Activated CD4-positive, alpha-beta T cell treated with anti-CD3 and anti-CD28 coated beads for 36 hours (primary cell): Measurements from ENCODE around the gene PTPRO. TPM values are rescaled to one million over a fixed set of nuclear protein-coding genes. Genes with fewer than 3 reads are reported as not detected.

Experiments used
- ATAC-seq: fragments of 200-7000 bp; cut with Tn5 transposase; one replicate; pipeline ENCODE4 v1.10.0; 2021; ENCODE audit warnings: mild to moderate bottlenecking, moderate library complexity
- CTCF ChIA-PET: fragments of 350-600 bp; sonication (Branson Sonifier 250); formaldehyde crosslinking; loops from one replicate; lab custom pipeline; 2021; ENCODE audit warnings: antibody characterized with exemption; lab: Charles Lee
- POLR2A ChIA-PET: fragments of 350-600 bp; sonication (Branson Sonifier 250); formaldehyde crosslinking; loops from one replicate; lab custom pipeline; 2021; ENCODE audit warnings: antibody characterized with exemption, inconsistent platforms; lab: Charles Lee
- DNase-seq: peaks from one replicate; pipeline ENCODE4 v3.0.0-alpha.2; 2020
- H3K27ac Mint-ChIP-seq: one replicate; pipeline ENCODE4 v1.8.0; 2021; ENCODE audit warnings: mixed read lengths
- H3K27me3 Mint-ChIP-seq: one replicate; pipeline ENCODE4 v1.8.0; 2021; ENCODE audit warnings: mixed read lengths
- H3K36me3 Mint-ChIP-seq: one replicate; pipeline ENCODE4 v1.8.0; 2021; ENCODE audit warnings: low read depth, mixed read lengths
- H3K4me1 Mint-ChIP-seq: one replicate; pipeline ENCODE4 v1.8.0; 2021; ENCODE audit warnings: mixed read lengths
- H3K4me3 Mint-ChIP-seq: one replicate; pipeline ENCODE4 v1.8.0; 2021; ENCODE audit warnings: mild to moderate bottlenecking, moderate library complexity, mixed read lengths
- H3K9me3 Mint-ChIP-seq: one replicate; pipeline ENCODE4 v1.8.0; 2021; ENCODE audit warnings: low read depth, mixed read lengths
- intact Hi-C, 2 experiments: fragments of 100-400 bp; cut with DNase I in 1 of 2; cut with micrococcal nuclease in 1 of 2; formaldehyde crosslinking; loops; one replicate each; pipeline versions ENCODE4 v1.14.2 to v1.15.1; 2022 to 2024; cut with DNase I, micrococcal nuclease
- total RNA-seq, 2 experiments: library from RNA; stranded (reverse); gene quantifications; one replicate each; pipeline ENCODE4 v1.2.3, GENCODE V29; 2021

PTPRO gene
- total RNA-seq, 2 experiments from 2014 or later: 0.46 to 0.49 TPM

DNA sequence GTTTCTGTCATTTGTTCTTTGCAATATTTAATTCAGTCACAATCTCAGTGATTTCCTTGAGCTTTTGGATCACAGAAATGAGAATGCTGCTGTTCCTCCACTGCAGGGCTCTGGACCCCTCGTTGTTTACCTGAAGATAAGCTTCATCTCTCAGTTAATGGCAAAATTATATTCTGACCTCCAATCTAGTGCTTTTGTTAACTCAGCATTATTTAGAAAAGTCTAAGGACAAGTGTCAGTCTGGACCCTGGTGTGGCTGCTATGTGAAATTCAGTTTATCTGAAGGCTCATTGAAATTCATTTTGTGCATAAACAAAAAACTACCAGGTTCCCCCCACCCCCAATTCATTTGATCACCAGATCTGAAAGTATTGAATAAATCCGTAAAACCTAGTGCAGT lies 84.7 kb downstream of the PTPRO start:
- Mint-ChIP-seq H3K36me3 (no peaks in the 10 kb centered on the region), H3K27me3 (peaks cover 6% of the 10 kb centered on the region), H3K27ac (no peak overlapping the region), H3K4me3 (no peak overlapping the region), H3K9me3 (no peaks in the 10 kb centered on the region), H3K4me1 (peaks cover 4% of the 10 kb centered on the region)
- intact Hi-C loops: no loop called here
- DNase-seq: no peak
- POLR2A ChIA-PET: no interaction called here
- no peak for ATAC-seq
- CTCF ChIA-PET: no interaction called here

DNA sequence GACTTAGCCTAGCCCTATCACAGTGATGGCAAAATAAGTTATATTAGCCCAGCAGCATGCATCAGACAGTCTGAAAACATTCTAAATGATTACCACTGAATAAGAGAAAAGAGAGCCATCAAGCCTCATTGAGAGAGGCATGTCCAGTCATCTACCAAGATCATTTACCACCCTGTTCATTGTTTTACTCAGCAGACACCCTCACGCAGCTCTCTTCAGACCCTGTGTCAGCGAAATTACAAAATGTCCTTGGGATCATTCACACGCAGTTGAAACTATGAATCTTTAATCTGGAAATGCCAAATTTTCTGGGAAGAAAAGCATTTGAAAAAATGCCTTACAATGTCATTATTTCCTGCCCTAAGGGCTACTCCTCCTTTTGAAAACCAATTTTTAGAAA lies 89.5 kb downstream of the PTPRO start:
- intact Hi-C loops: no loop called here
- Mint-ChIP-seq H3K4me1 (no peaks in the 10 kb centered on the region), H3K9me3 (no peaks in the 10 kb centered on the region), H3K27ac (no peak overlapping the region), H3K27me3 (peaks cover 2% of the 10 kb centered on the region), H3K4me3 (no peak overlapping the region), H3K36me3 (no peaks in the 10 kb centered on the region)
- ATAC-seq (no peak), DNase-seq (no peak)
- CTCF ChIA-PET: interaction anchor here (0.7 to 1.0 kb wide), 2 partner anchors 191 to 719 kb away, joined by 3 read pairs; no protein-coding TSS in a partner anchor
- POLR2A ChIA-PET: no interaction called here

DNA sequence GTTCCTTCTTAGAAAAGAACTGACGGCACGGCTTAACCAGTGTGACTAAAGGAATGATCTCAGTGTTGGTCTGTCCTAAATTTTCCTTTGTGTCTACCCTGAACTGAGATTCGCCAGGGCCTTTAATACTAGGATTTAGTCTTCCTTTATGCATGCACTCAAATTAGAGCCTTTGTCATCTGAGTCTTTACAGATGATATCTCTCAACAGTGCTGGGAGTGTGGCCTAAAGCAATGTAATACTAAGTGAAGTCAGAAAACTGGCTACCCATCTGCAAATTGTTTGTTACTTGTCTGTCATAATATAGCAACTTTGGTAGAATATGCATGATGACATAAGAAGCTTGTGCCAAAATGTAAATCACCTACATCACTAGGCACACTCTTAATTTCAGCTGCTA lies 95.4 kb downstream of the PTPRO start:
- no peak overlapping the region for H3K4me3 Mint-ChIP-seq
- POLR2A ChIA-PET: no interaction called here
- intact Hi-C loops: no loop called here
- peaks cover 8% of the 10 kb centered on the region for H3K27me3 Mint-ChIP-seq
- ATAC-seq (no peak), DNase-seq (no peak)
- no peaks in the 10 kb centered on the region for H3K9me3 Mint-ChIP-seq
- H3K27ac Mint-ChIP-seq: no peak overlapping the region
- H3K4me1 Mint-ChIP-seq: no peaks in the 10 kb centered on the region
- CTCF ChIA-PET: interaction anchor here (1.0 kb wide), 1 partner anchor 84 kb away, joined by 3 read pairs; no protein-coding TSS in a partner anchor
- no peaks in the 10 kb centered on the region for H3K36me3 Mint-ChIP-seq

DNA sequence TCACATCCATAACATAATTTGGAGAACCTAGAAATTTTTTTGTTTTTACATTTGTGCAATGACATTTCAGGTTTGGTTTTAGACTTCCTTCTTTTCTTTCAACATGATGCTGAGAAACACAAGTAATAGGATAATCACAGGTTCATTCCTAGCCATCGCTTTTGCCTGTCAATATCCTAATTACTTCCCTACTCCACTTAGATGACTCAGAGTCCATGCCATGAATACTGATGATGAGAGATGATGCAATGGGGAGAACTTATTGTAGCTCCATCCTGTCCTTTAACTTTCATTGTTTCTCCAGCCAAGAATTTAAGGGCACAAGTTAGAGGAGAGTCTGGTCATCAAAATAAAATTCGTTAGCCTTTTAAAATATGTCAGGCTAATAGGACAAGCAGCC lies 101.3 kb downstream of the PTPRO start:
- intact Hi-C loops: no loop called here
- H3K27ac Mint-ChIP-seq: no peak overlapping the region
- DNase-seq: no peak
- H3K4me3 Mint-ChIP-seq: no peak overlapping the region
- no peaks in the 10 kb centered on the region for H3K36me3 Mint-ChIP-seq
- ATAC-seq: no peak
- ChIA-PET POLR2A (no interaction called here), CTCF (no interaction called here)
- no peaks in the 10 kb centered on the region for H3K9me3 Mint-ChIP-seq
- no peaks in the 10 kb centered on the region for H3K4me1 Mint-ChIP-seq
- H3K27me3 Mint-ChIP-seq: peaks cover 4% of the 10 kb centered on the region

DNA sequence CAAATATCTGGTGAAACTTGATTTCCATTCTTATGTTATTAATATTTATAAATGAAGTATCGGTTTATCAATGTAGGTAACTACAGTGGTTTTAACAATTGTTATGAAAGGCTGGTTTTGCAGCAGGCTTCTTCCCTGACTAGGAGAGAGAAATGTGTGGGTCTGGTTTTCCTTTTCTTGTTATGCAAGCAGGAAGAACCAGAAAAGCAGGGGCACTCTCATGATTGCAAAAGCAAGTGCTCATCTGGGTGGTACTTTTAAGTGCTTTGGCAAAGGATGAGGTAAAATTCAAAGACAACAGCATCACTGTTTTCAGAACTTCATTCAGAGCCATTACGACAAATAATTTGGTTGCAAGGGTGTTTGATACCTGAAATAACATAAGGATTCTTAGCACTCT lies 105.6 kb downstream of the PTPRO start:
- H3K4me1 Mint-ChIP-seq: no peaks in the 10 kb centered on the region
- CTCF ChIA-PET: no interaction called here
- H3K36me3 Mint-ChIP-seq: no peaks in the 10 kb centered on the region
- H3K4me3 Mint-ChIP-seq: no peak overlapping the region
- H3K9me3 Mint-ChIP-seq: no peaks in the 10 kb centered on the region
- H3K27me3 Mint-ChIP-seq: peaks cover 12% of the 10 kb centered on the region
- intact Hi-C loops: no loop called here
- ATAC-seq: no peak
- DNase-seq: no peak
- POLR2A ChIA-PET: no interaction called here
- no peak overlapping the region for H3K27ac Mint-ChIP-seq

DNA sequence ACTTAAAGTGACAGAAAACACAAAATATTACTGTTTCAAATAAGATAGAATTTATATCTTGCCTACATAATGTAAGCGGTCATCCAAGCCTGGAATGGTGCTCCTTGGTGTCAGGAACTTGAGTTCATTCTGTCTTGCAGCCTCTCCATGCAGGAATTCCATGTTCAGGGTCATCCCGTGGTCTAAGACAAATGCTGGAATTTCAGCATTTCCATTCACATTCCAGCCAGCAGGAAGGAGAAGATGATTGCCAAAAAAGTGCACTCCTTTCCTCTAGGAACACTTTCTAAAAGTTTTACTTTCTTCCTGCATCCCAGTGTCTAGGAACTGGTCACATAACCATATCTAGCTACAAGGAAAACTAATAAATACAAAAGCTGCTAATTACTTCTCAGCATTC lies 106.3 kb downstream of the PTPRO start:
- Mint-ChIP-seq H3K4me1 (no peaks in the 10 kb centered on the region), H3K36me3 (no peaks in the 10 kb centered on the region), H3K9me3 (no peaks in the 10 kb centered on the region), H3K4me3 (no peak overlapping the region), H3K27me3 (peaks cover 12% of the 10 kb centered on the region), H3K27ac (no peak overlapping the region)
- ATAC-seq (no peak), DNase-seq (no peak)
- ChIA-PET POLR2A (no interaction called here), CTCF (no interaction called here)
- intact Hi-C loops: no loop called here

DNA sequence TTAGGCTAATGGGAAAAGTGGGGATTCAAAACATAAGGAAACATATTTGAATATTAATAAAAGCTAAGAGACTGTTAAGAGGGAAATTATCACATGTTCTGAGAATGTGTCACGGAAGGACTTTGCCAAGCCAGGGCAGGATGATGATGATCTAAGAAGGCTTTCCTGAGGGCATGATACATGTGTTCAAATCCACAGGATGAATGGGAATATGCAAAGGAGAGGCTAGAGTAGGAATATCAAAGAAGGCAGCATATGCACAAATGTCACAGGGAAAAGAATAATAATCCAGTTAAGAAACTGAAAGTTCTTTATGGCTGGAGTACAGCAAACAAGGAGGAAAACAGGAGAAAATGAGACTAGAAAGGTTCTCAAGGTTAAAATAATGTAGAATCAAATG lies 107.0 kb downstream of the PTPRO start:
- H3K4me3 Mint-ChIP-seq: no peak overlapping the region
- H3K4me1 Mint-ChIP-seq: no peaks in the 10 kb centered on the region
- H3K36me3 Mint-ChIP-seq: no peaks in the 10 kb centered on the region
- H3K9me3 Mint-ChIP-seq: no peaks in the 10 kb centered on the region
- CTCF ChIA-PET: no interaction called here
- DNase-seq: no peak
- no peak overlapping the region for H3K27ac Mint-ChIP-seq
- no peak for ATAC-seq
- H3K27me3 Mint-ChIP-seq: peaks cover 12% of the 10 kb centered on the region
- POLR2A ChIA-PET: no interaction called here
- intact Hi-C loops: no loop called here

DNA sequence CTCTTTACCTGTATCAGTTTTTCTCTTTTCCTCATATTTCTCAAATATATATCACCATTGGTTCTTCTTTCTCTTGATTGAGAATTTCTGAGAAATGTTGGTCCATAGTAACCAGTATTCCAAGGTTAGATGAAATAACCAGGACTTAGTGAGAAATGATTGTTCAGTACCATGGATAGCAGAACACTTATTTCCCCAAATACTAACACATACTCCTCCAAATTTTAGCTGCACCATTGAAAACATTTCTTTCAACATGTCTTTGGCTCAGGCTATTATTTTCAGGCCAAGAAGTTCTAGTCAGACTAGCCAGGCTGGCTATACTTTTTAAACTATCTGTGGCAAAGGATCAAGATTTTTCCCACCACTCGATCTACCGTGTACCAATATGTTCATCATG lies 113.3 kb downstream of the PTPRO start:
- ATAC-seq (no peak), DNase-seq (no peak)
- Mint-ChIP-seq H3K27ac (no peak overlapping the region), H3K36me3 (no peaks in the 10 kb centered on the region), H3K27me3 (peaks cover 14% of the 10 kb centered on the region), H3K9me3 (peaks cover 9% of the 10 kb centered on the region), H3K4me1 (no peaks in the 10 kb centered on the region), H3K4me3 (no peak overlapping the region)
- ChIA-PET POLR2A (no interaction called here), CTCF (no interaction called here)
- intact Hi-C loops: no loop called here

DNA sequence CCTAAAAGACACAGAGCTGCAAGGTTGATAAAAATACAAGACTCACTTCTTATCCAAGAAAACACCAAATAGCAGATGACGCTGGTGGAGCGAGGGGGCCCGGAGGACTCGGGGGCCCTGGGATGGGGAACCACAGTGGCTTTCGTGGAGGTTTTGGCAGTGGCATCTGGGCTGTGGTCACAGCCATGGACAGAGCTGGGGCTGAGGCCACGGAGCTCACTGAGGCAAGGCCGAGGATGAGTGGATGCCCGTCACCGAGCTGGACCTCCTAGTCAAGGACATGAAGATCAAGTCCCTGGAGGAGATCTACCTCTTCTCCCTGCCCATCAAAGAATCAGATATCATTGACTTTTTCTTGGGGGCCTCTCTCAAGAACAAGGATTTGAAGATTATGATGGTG lies 117.2 kb downstream of the PTPRO start:
- ChIA-PET POLR2A (no interaction called here), CTCF (interaction anchor here (1.1 kb wide), 1 partner anchor 24 kb away, joined by 3 read pairs; no protein-coding TSS in a partner anchor)
- intact Hi-C loops: no loop called here
- Mint-ChIP-seq H3K9me3 (peaks cover 9% of the 10 kb centered on the region), H3K27me3 (peaks cover 7% of the 10 kb centered on the region), H3K27ac (no peak overlapping the region), H3K36me3 (no peaks in the 10 kb centered on the region), H3K4me1 (no peaks in the 10 kb centered on the region), H3K4me3 (no peak overlapping the region)
- ATAC-seq (no peak), DNase-seq (no peak)

DNA sequence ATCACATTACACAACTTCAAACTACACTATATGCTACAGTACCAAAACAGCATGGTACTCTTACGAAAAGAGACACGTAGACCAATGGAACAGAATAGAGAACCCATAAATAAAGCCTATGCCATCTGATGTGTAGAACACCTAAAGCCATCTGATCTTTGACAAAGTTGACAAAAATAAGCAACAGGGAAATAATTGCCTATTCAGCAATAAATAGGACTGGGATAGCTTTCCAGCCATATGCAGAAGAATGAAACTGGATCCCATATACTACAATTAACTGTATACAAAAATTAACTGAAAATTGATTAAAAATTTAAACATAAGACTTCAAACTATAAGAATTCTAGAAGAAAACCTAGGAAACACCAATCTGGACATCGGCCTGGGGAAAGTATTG lies 120.7 kb downstream of the PTPRO start:
- DNase-seq (no peak), ATAC-seq (no peak)
- Mint-ChIP-seq H3K27me3 (peaks cover 2% of the 10 kb centered on the region), H3K9me3 (peaks cover 5% of the 10 kb centered on the region), H3K4me3 (no peak overlapping the region), H3K36me3 (no peaks in the 10 kb centered on the region), H3K27ac (no peak overlapping the region), H3K4me1 (no peaks in the 10 kb centered on the region)
- CTCF ChIA-PET: no interaction called here
- intact Hi-C loops: no loop called here
- POLR2A ChIA-PET: no interaction called here

DNA sequence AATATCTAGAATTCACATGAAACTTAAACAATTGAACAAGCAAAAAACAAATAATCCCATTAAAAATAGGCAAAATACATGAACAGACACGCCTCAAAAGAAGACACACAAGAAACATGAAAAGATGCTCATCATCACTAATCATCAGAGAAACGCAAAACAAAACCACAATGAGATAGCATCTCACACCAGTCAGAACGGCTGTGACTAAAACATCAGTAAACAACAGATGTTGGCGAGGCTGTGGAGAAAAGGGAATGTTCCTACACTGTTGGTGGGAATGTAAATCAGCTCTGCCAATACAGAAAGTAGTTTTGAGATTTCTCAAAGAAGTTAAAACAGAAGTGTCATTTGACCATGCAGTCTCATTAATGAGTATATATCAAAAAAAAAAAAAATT lies 121.3 kb downstream of the PTPRO start:
- H3K27me3 Mint-ChIP-seq: peaks cover 2% of the 10 kb centered on the region
- intact Hi-C loops: no loop called here
- H3K36me3 Mint-ChIP-seq: no peaks in the 10 kb centered on the region
- no peak for DNase-seq
- peaks cover 1% of the 10 kb centered on the region for H3K9me3 Mint-ChIP-seq
- no peak overlapping the region for H3K4me3 Mint-ChIP-seq
- ChIA-PET CTCF (no interaction called here), POLR2A (no interaction called here)
- no peak overlapping the region for H3K27ac Mint-ChIP-seq
- no peaks in the 10 kb centered on the region for H3K4me1 Mint-ChIP-seq
- ATAC-seq: no peak

DNA sequence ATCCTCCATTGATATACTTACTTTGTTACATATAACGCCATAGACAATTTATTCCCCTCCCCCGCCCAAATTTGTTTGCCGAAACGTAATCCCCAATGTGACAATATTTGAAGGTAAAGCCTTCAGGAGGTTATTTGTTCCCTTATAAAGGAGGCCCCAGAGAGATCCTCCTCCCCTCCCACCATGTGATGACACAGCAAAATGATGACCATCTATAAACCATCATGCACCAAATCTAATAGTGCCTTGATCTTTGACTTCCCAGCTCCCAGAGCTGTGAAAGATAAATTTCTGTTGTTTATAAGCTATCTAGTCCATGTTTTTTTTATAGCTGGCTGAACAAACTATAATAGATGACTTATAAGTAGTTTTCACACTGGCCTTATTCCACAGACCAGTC lies 122.2 kb downstream of the PTPRO start:
- intact Hi-C loops: no loop called here
- no peak for DNase-seq
- no peak overlapping the region for H3K4me3 Mint-ChIP-seq

DNA sequence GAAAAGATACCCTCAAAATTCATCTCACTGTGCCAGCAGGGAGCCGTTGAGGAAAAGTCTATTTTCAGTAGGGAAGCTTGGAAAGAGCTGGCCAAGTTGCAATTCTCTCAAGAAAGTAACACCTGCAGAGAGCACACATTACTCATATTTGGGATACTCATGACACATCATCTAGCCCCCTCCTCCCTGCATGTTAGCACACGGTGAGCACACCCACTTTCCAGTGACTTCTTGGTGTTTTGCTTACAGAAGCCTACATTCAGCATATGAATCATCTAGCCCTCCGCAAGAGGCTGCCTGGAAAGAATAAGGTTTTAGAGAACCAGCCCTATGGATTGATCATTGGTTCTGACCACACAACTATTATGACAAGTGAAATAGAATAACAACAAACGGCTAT lies 124.5 kb downstream of the PTPRO start:
- ChIA-PET CTCF (no interaction called here), POLR2A (no interaction called here)
- intact Hi-C loops: no loop called here
- no peaks in the 10 kb centered on the region for H3K9me3 Mint-ChIP-seq
- H3K36me3 Mint-ChIP-seq: no peaks in the 10 kb centered on the region
- no peak overlapping the region for H3K4me3 Mint-ChIP-seq
- H3K27me3 Mint-ChIP-seq: no peaks in the 10 kb centered on the region
- H3K27ac Mint-ChIP-seq: no peak overlapping the region
- H3K4me1 Mint-ChIP-seq: no peaks in the 10 kb centered on the region
- ATAC-seq (peak; percentile 26), DNase-seq (peak; percentile 11)

More for the DNA sequence above, 122.2 kb downstream of the PTPRO start:
- ChIA-PET POLR2A (no interaction called here), CTCF (no interaction called here)
- Mint-ChIP-seq H3K27me3 (no peaks in the 10 kb centered on the region), H3K4me1 (no peaks in the 10 kb centered on the region), H3K27ac (no peak overlapping the region), H3K9me3 (no peaks in the 10 kb centered on the region), H3K36me3 (no peaks in the 10 kb centered on the region)
- ATAC-seq: no peak
